Duodenal mucosa (tissue), 2 donors: ENCODE results near the gene G0S2.

Experiments used
- H3K27ac ChIP-seq: one replicate; pipeline ENCODE4 v1.7.0; 2013; ENCODE audit warnings: low read depth, low read length
- H3K27me3 ChIP-seq, 2 donors: one replicate each; pipeline ENCODE4 v1.7.0; 2013; ENCODE audit warnings: low read length in 2 of 2, control low read depth in 1 of 2; ENCODE audit not compliant: insufficient read depth in 2 of 2, control insufficient read depth in 1 of 2
- H3K36me3 ChIP-seq, 2 donors: one replicate each; pipeline ENCODE4 v1.7.0; 2013; ENCODE audit warnings: low read length in 2 of 2, control low read depth in 1 of 2; ENCODE audit not compliant: insufficient read depth in 2 of 2, control insufficient read depth in 1 of 2
- H3K4me1 ChIP-seq, 2 donors: one replicate each; pipeline ENCODE4 v1.7.0; 2013; ENCODE audit warnings: low read length in 2 of 2, control low read depth in 1 of 2; ENCODE audit not compliant: insufficient read depth in 2 of 2, control insufficient read depth in 1 of 2
- H3K4me3 ChIP-seq, 2 donors: one replicate each; pipeline ENCODE4 v1.7.0; 2013; ENCODE audit warnings: low read length in 2 of 2, low read depth in 1 of 2
- H3K9ac ChIP-seq, 2 donors: one replicate each; pipeline ENCODE4 v1.7.0; 2013; ENCODE audit warnings: low read length in 2 of 2, low read depth in 1 of 2
- H3K9me3 ChIP-seq, 2 donors: one replicate each; pipeline ENCODE4 v1.7.0; 2013; ENCODE audit warnings: low read length in 2 of 2, control low read depth in 1 of 2; ENCODE audit not compliant: control insufficient read depth in 1 of 2

G0S2 gene

GRCh38 chr1:209710847-209711246, 35.6 kb downstream of the G0S2 start:
- H3K27me3 ChIP-seq, result no peaks in the 10 kb centered on the region
- no peaks in the 10 kb centered on the region for H3K9me3 ChIP-seq
- no peak overlapping the region for H3K27ac ChIP-seq
- H3K4me1 ChIP-seq, result no peaks in the 10 kb centered on the region
- H3K36me3 ChIP-seq, result no peaks in the 10 kb centered on the region
- no peak overlapping the region for H3K9ac ChIP-seq
- H3K4me3 ChIP-seq, result no peak overlapping the region

- no peak overlapping the region for H3K27ac ChIP-seq
- H3K9me3 ChIP-seq, result no peaks in the 10 kb centered on the region
- H3K9ac ChIP-seq, result no peak overlapping the region
Observed at GRCh38 chr1:209714338-209714737, 39.1 kb downstream of the G0S2 start.

GRCh38 chr1:209715314-209715713, 40.1 kb downstream of the G0S2 start:
- Histone ChIP-seq H3K27ac (no peak overlapping the region), H3K27me3 (no peaks in the 10 kb centered on the region), H3K4me3 (no peak overlapping the region), H3K9me3 (no peaks in the 10 kb centered on the region), H3K9ac (no peak overlapping the region), H3K4me1 (no peaks in the 10 kb centered on the region), H3K36me3 (no peaks in the 10 kb centered on the region)

More at GRCh38 chr1:209714338-209714737, 39.1 kb downstream of the G0S2 start:
- Histone ChIP-seq H3K4me3 (no peak overlapping the region), H3K27me3 (no peaks in the 10 kb centered on the region), H3K36me3 (no peaks in the 10 kb centered on the region), H3K4me1 (no peaks in the 10 kb centered on the region)

GRCh38 chr1:209717818-209718217, 42.6 kb downstream of the G0S2 start:
- Histone ChIP-seq H3K9me3 (no peaks in the 10 kb centered on the region), H3K27me3 (no peaks in the 10 kb centered on the region), H3K27ac (no peak overlapping the region), H3K4me1 (no peaks in the 10 kb centered on the region), H3K36me3 (no peaks in the 10 kb centered on the region), H3K9ac (no peak overlapping the region), H3K4me3 (no peak overlapping the region)

- Histone ChIP-seq H3K4me3 (no peak overlapping the region), H3K27ac (peak overlapping the region; percentile 43), H3K27me3 (no peaks in the 10 kb centered on the region), H3K9ac (no peak overlapping the region), H3K9me3 (no peaks in the 10 kb centered on the region), H3K36me3 (no peaks in the 10 kb centered on the region), H3K4me1 (no peaks in the 10 kb centered on the region)
Observed at GRCh38 chr1:209720326-209720725, 45.1 kb downstream of the G0S2 start.

GRCh38 chr1:209720826-209721225, 45.6 kb downstream of the G0S2 start:
- Histone ChIP-seq H3K4me3 (no peak overlapping the region), H3K36me3 (no peaks in the 10 kb centered on the region), H3K27me3 (no peaks in the 10 kb centered on the region), H3K9ac (no peak overlapping the region), H3K9me3 (no peaks in the 10 kb centered on the region), H3K4me1 (no peaks in the 10 kb centered on the region), H3K27ac (peak overlapping the region; percentile 43)

GRCh38 chr1:209721323-209721722, 46.1 kb downstream of the G0S2 start:
- Histone ChIP-seq H3K27ac (no peak overlapping the region), H3K9ac (no peak overlapping the region), H3K36me3 (no peaks in the 10 kb centered on the region), H3K9me3 (no peaks in the 10 kb centered on the region), H3K4me1 (no peaks in the 10 kb centered on the region), H3K27me3 (no peaks in the 10 kb centered on the region), H3K4me3 (no peak overlapping the region)

- no peak overlapping the region for H3K4me3 ChIP-seq
- no peak overlapping the region for H3K27ac ChIP-seq
- H3K4me1 ChIP-seq, result no peaks in the 10 kb centered on the region
- H3K27me3 ChIP-seq, result no peaks in the 10 kb centered on the region
- H3K9ac ChIP-seq, result no peak overlapping the region
- no peaks in the 10 kb centered on the region for H3K9me3 ChIP-seq
- H3K36me3 ChIP-seq, result no peaks in the 10 kb centered on the region
Observed at GRCh38 chr1:209723265-209723664, 48.1 kb downstream of the G0S2 start.

- H3K27me3 ChIP-seq, result no peaks in the 10 kb centered on the region
- H3K4me1 ChIP-seq, result no peaks in the 10 kb centered on the region
- no peak overlapping the region for H3K4me3 ChIP-seq
- H3K9ac ChIP-seq, result no peak overlapping the region
- H3K36me3 ChIP-seq, result no peaks in the 10 kb centered on the region
- H3K27ac ChIP-seq, result no peak overlapping the region
- no peaks in the 10 kb centered on the region for H3K9me3 ChIP-seq
Observed at GRCh38 chr1:209723756-209724693, 48.8 kb downstream of the G0S2 start.
